Liver (tissue), 3 donors: Measurements from ENCODE around the gene PAN2.

Experiments used
- ATF3 ChIP-seq: IDR thresholded peaks from 2 replicates; pipeline ENCODE4 v1.6.1; 2016; ENCODE audit warnings: antibody characterized with exemption
- CTCF ChIP-seq: fragments of 150-350 bp; IDR thresholded peaks from 2 replicates; pipeline ENCODE4 v1.5.1; 2017; ENCODE audit warnings: improper control_type of control experiment, low read depth, low read length; ENCODE audit not compliant: missing input control
- EGR1 ChIP-seq, 2 donors: IDR thresholded peaks; 2 replicates each; pipeline ENCODE4 v1.6.1; 2016 to 2018; ENCODE audit warnings: antibody characterized with exemption in 2 of 2, low read depth in 2 of 2
- GABPA ChIP-seq, 2 donors: IDR thresholded peaks in 1 of 2; conservative IDR thresholded peaks in 1 of 2; 2 replicates each; pipeline ENCODE4 v1.6.1; 2016; ENCODE audit warnings: antibody characterized with exemption in 2 of 2, mild to moderate bottlenecking in 1 of 2, moderate library complexity in 1 of 2
- HNF4G ChIP-seq: IDR thresholded peaks from 2 replicates; pipeline ENCODE4 v1.6.1; 2016; ENCODE audit warnings: antibody characterized with exemption
- JUND ChIP-seq, 2 donors: IDR thresholded peaks; 2 replicates each; pipeline ENCODE4 v1.6.1; 2016; ENCODE audit warnings: antibody characterized with exemption in 2 of 2
- MAX ChIP-seq: IDR thresholded peaks from 2 replicates; pipeline ENCODE4 v1.6.1; 2016; ENCODE audit warnings: antibody characterized with exemption
- NR2F2 ChIP-seq: IDR thresholded peaks from 2 replicates; pipeline ENCODE4 v1.6.1; 2016; ENCODE audit warnings: antibody characterized with exemption
- RAD21 ChIP-seq, 2 donors: IDR thresholded peaks; 2 replicates each; pipeline ENCODE4 v1.6.1; 2016; ENCODE audit warnings: antibody characterized with exemption in 2 of 2, mild to moderate bottlenecking in 2 of 2
- REST ChIP-seq: IDR thresholded peaks from 2 replicates; pipeline ENCODE4 v1.6.1; 2016; ENCODE audit warnings: antibody characterized with exemption, mild to moderate bottlenecking
- SP1 ChIP-seq: IDR thresholded peaks from 2 replicates; pipeline ENCODE4 v1.6.1; 2018; ENCODE audit warnings: antibody characterized with exemption, mild to moderate bottlenecking
- TAF1 ChIP-seq: conservative IDR thresholded peaks from 2 replicates; pipeline ENCODE4 v1.6.1; 2016; ENCODE audit warnings: antibody characterized with exemption, mild to moderate bottlenecking
- YY1 ChIP-seq: IDR thresholded peaks from 2 replicates; pipeline ENCODE4 v1.6.1; 2016; ENCODE audit warnings: antibody characterized with exemption, mild to moderate bottlenecking
- donor health status: healthy.
- donor health status: healthy.

DNA sequence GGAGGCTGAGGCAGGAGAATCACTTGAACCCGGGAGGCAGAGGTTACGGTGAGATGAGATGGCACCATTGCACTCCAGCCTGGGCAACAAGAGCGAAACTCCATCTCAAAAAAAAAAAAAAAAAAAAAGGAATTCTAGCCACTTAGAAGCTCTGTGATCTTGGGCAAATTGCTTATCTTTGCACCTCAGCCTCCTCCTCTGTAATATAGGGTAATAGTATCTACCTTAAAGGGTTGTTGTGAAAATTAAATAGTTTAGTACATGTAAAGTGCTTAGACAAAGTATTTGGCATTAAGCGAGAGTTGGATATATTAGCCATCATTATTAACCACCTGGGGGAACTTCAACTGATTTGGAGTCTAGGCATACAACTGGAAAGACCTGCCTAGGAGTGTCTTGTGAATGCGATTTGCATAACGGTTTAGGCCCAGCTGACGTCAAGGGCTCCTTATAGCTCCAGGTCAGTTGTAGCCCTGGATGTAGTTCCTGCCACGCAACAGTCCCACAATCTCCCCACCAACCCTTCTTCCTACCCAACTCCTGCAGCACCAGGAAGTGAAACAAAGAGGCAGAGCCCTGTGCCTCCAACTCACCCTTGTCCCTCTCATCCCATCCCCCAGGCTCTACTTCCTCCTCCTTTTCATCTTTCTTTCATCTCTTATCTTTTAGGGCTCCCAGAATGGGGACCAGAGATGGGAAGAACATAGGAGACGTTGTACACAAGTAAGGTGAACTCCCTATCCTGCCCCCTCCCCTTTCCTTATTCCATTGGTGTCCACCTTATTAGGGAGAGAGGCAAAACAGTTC is 2.8 kb upstream of the PAN2 start:
- TF ChIP-seq JUND (IDR thresholded peaks at IDR 0.05) = no peak
- TF ChIP-seq CTCF = no peak
- TF ChIP-seq REST = no peak
- TF ChIP-seq RAD21 (IDR thresholded peaks at IDR 0.05) = no peak
- TF ChIP-seq EGR1 (IDR thresholded peaks at IDR 0.05; ENCODE audit: low read depth in 2 of 2) = no peak
- TF ChIP-seq ATF3 = no peak
- TF ChIP-seq SP1 = no peak
- TF ChIP-seq MAX = no peak
- TF ChIP-seq YY1 = no peak
- no peak for TF ChIP-seq TAF1
- TF ChIP-seq GABPA (IDR thresholded peaks at IDR 0.05 in 1 of 2, conservative IDR thresholded peaks at IDR 0.05 in 1 of 2) = no peak
- no peak for TF ChIP-seq HNF4G
- no peak for TF ChIP-seq NR2F2
